Neural cell (in vitro differentiated cells): ENCODE data around the gene CCR7. TPM values are rescaled to one million over a fixed set of nuclear protein-coding genes. Genes with fewer than 3 reads are reported as not detected.
"Not testable (repeated sequence)": the region's sequence is repeated elsewhere in the genome, so short reads cannot be mapped to it uniquely, and the experiment has no call there.

ENCODE experiments used
- H2AFZ ChIP-seq: fragments of 200-600, 300-800 bp; sonication (generic), shearing (Covaris generic); 2 replicates; pipeline ENCODE4 v1.6.0; 2014; ENCODE audit warnings: low read depth, mild to moderate bottlenecking, antibody characterized with exemption, low read length, moderate library complexity
- H3F3A ChIP-seq: fragments of 200-600 bp; shearing (Covaris generic); 2 replicates; pipeline ENCODE4 v1.6.1; 2016; ENCODE audit warnings: mild to moderate bottlenecking, moderate library complexity, mixed read lengths, antibody characterized with exemption, low read length; ENCODE audit not compliant: insufficient read depth, poor library complexity, severe bottlenecking
- H3K27ac ChIP-seq: fragments of 200-600, 300-800 bp; sonication (generic), shearing (Covaris generic); 2 replicates; pipeline ENCODE4 v1.5.1; 2014; ENCODE audit warnings: mild to moderate bottlenecking, low read length, moderate library complexity
- H3K27me3 ChIP-seq: fragments of 300-800, 200-600 bp; sonication (generic), shearing (Covaris generic); 2 replicates; pipeline ENCODE4 v1.6.0; 2014; ENCODE audit warnings: mild to moderate bottlenecking, low read depth, low read length, moderate library complexity; ENCODE audit not compliant: insufficient read depth
- H3K36me3 ChIP-seq: fragments of 300-800, 200-600 bp; sonication (generic), shearing (Covaris generic); 2 replicates; pipeline ENCODE4 v1.5.1; 2014; ENCODE audit warnings: mild to moderate bottlenecking, antibody characterized with exemption, low read length, moderate library complexity; ENCODE audit not compliant: insufficient read depth
- H3K4me2 ChIP-seq: fragments of 300-800, 200-600 bp; sonication (generic), shearing (Covaris generic); 2 replicates; pipeline ENCODE4 v1.6.0; 2014; ENCODE audit warnings: mild to moderate bottlenecking, low read length
- H3K4me3 ChIP-seq: fragments of 300-800, 200-600 bp; sonication (generic), shearing (Covaris generic); 2 replicates; pipeline ENCODE4 v1.5.1; 2014; ENCODE audit warnings: mild to moderate bottlenecking, low read length, moderate library complexity
- H3K79me2 ChIP-seq: fragments of 200-600 bp; shearing (Covaris generic); replicated peaks from 2 replicates; pipeline ENCODE4 v1.6.0; 2014; ENCODE audit warnings: mild to moderate bottlenecking, low read length, moderate library complexity; ENCODE audit not compliant: insufficient read depth
- H3K9ac ChIP-seq: fragments of 300-800, 200-600 bp; sonication (generic), shearing (Covaris generic); 2 replicates; pipeline ENCODE4 v1.6.1; 2016; ENCODE audit warnings: mild to moderate bottlenecking, low read length, mixed read lengths
- H3K9me2 ChIP-seq: fragments of 200-600 bp; shearing (Covaris generic); 2 replicates; pipeline ENCODE4 v1.6.1; 2016; ENCODE audit warnings: mild to moderate bottlenecking, low read length, mixed read lengths; ENCODE audit not compliant: insufficient read depth
- H3K9me3 ChIP-seq: fragments of 200-600, 300-800 bp; sonication (generic), shearing (Covaris generic); 2 replicates; pipeline ENCODE4 v1.6.1; 2016; ENCODE audit warnings: mild to moderate bottlenecking, mixed run types, low read length, moderate library complexity, mixed read lengths
- H4K20me1 ChIP-seq: fragments of 200-600 bp; shearing (Covaris generic); 2 replicates; pipeline ENCODE4 v1.6.1; 2016; ENCODE audit warnings: mild to moderate bottlenecking, mixed run types; ENCODE audit not compliant: insufficient read depth
- EP300 ChIP-seq: fragments of 450-650 bp; conservative IDR thresholded peaks from 2 replicates; pipeline ENCODE4 v1.6.1; 2014; ENCODE audit warnings: antibody characterized with exemption, mild to moderate bottlenecking, moderate library complexity; ENCODE audit not compliant: poor library complexity, severe bottlenecking
- EZH2 ChIP-seq: fragments of 200-600, 300-800 bp; shearing (Covaris generic), sonication (generic); IDR thresholded peaks from 2 replicates; pipeline ENCODE4 v1.6.1; 2014; ENCODE audit warnings: antibody characterized with exemption, low read length, borderline replicate concordance, mild to moderate bottlenecking; ENCODE audit not compliant: insufficient read depth, poor library complexity, severe bottlenecking
- MXI1 ChIP-seq: fragments of 450-650 bp; conservative IDR thresholded peaks from 2 replicates; pipeline ENCODE4 v1.6.1; 2014; ENCODE audit warnings: antibody characterized with exemption, mild to moderate bottlenecking; ENCODE audit not compliant: poor library complexity, severe bottlenecking
- POLR2AphosphoS5 ChIP-seq: IDR thresholded peaks from 2 replicates; pipeline ENCODE4 v1.6.1; 2012
- RAD21 ChIP-seq: fragments of 450-650 bp; conservative IDR thresholded peaks from 2 replicates; pipeline ENCODE4 v1.6.1; 2014; ENCODE audit warnings: antibody characterized with exemption, mild to moderate bottlenecking, moderate library complexity
- SMC3 ChIP-seq: fragments of 450-650 bp; conservative IDR thresholded peaks from 2 replicates; pipeline ENCODE4 v1.6.1; 2014; ENCODE audit warnings: antibody characterized with exemption, mild to moderate bottlenecking, moderate library complexity; ENCODE audit not compliant: poor library complexity
- TAF1 ChIP-seq: IDR thresholded peaks from 2 replicates; pipeline ENCODE4 v1.6.1; 2012; ENCODE audit warnings: low read depth
- polyA plus RNA-seq: library from polyadenylated mRNA; depleted of rRNA; stranded (reverse); fragments of >200 nt; gene quantifications from 2 replicates; pipeline ENCODE4 v1.2.3, GENCODE V29; 2014
- TF ChIP-seq, protein P1 (sequence below): fragments of 450-650 bp; IDR thresholded peaks from 2 replicates; pipeline ENCODE4 v1.5.1; 2014; ENCODE audit warnings: antibody characterized with exemption, mild to moderate bottlenecking, moderate library complexity; ENCODE audit not compliant: poor library complexity, severe bottlenecking
- TF ChIP-seq, protein P2 (sequence below): IDR thresholded peaks from 2 replicates; pipeline ENCODE4 v1.6.1; 2012; ENCODE audit warnings: borderline replicate concordance

The CCR7 gene
- polyA plus RNA-seq, 1 donor from 2014 or later, result not detected

DNA sequence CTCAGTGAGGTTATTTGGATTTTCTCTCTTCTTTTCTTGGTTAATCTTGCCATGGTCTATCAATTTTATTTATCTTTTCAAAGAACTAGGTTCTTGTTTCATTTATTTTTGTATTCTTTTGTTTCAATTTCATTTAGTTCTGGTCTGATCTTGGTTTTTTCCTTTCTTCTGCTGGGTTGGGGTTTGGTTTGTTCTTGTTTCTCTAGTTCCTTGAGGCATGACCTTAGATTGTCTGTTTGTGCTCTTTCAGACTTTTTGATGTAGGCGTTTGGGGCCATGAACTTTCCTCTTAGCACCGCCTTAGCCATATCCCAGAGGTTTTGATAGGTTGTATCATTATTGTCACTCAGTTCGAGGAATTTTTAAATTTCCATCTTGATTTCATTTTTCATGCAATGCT lies 21.0 kb upstream of the CCR7 start:
- H3F3A ChIP-seq, H3K4me2 ChIP-seq, H4K20me1 ChIP-seq, H3K9ac ChIP-seq, H3K9me3 ChIP-seq, H3K79me2 ChIP-seq, H3K9me2 ChIP-seq, H3K4me3 ChIP-seq, H2AFZ ChIP-seq, H3K36me3 ChIP-seq, H3K27ac ChIP-seq, H3K27me3 ChIP-seq: not testable (repeated sequence)

DNA sequence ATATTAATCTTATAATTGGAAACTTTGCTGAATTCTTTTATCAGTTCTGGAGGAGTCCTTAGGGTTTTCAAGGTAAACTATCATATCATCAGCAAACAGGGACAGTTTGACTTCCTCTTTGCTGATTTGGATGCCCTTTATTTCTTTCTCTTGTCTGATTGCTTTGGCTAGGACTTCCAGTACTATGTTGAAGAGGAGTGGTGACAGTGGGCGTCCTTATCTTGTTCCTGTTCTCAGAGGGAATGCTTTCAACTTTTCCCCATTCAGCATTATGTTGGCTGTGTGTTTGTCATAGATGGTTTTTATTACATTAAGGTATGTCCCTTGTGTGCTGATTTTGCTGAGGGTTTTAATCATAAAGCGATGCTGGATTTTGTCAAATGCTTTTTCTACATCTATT lies 19.7 kb upstream of the CCR7 start:
- not testable (repeated sequence) for H3F3A ChIP-seq, H3K4me3 ChIP-seq, H2AFZ ChIP-seq, H3K27me3 ChIP-seq, H3K9me2 ChIP-seq, H3K9ac ChIP-seq, H3K4me2 ChIP-seq, H3K9me3 ChIP-seq, H4K20me1 ChIP-seq, H3K79me2 ChIP-seq, H3K27ac ChIP-seq, H3K36me3 ChIP-seq

DNA sequence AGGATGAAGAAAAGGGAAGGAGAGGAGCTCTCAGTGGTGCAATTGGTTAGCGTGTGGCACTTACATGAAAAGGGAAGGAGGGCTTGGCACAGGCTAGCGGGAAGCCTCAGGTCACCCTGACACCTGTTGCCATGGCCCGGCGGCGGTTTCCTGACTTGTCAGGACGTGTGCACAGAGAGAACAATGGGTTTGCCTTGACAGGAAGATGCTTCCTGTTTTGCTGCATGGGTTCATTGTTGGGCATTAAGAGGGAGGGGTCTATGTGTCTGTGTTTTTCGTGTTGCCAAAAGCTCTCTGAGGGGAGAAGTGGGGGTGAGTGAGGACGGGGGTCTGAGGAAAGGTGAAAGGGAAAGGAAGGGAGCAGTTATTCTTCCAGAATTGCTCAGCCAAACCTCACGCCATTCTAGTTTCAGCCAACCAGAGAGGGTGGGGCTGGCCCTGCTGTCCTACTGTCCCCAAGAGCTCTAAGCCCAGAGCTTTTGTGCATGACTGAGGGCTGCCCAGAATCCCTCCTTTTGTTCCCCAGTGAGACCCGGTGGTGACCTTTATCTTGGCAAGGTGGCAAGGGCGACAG lies 17.1 kb upstream of the CCR7 start:
- Histone ChIP-seq H3K4me2 (no peak overlapping the region), H3K36me3 (no peaks in the 10 kb centered on the region), H3F3A (no peaks in the 10 kb centered on the region), H3K9me3 (no peaks in the 10 kb centered on the region), H3K9ac (no peak overlapping the region), H2AFZ (no peak overlapping the region), H3K4me3 (no peak overlapping the region), H4K20me1 (no peaks in the 10 kb centered on the region), H3K27me3 (no peaks in the 10 kb centered on the region), H3K79me2 (no peaks in the 10 kb centered on the region), H3K27ac (no peak overlapping the region), H3K9me2 (no peaks in the 10 kb centered on the region)
- TF ChIP-seq SMC3 (no peak), MXI1 (no peak), EP300 (no peak), EZH2 (no peak), TAF1 (no peak), RAD21 (no peak), POLR2AphosphoS5 (no peak)
- TF ChIP-seq, protein P1, sequence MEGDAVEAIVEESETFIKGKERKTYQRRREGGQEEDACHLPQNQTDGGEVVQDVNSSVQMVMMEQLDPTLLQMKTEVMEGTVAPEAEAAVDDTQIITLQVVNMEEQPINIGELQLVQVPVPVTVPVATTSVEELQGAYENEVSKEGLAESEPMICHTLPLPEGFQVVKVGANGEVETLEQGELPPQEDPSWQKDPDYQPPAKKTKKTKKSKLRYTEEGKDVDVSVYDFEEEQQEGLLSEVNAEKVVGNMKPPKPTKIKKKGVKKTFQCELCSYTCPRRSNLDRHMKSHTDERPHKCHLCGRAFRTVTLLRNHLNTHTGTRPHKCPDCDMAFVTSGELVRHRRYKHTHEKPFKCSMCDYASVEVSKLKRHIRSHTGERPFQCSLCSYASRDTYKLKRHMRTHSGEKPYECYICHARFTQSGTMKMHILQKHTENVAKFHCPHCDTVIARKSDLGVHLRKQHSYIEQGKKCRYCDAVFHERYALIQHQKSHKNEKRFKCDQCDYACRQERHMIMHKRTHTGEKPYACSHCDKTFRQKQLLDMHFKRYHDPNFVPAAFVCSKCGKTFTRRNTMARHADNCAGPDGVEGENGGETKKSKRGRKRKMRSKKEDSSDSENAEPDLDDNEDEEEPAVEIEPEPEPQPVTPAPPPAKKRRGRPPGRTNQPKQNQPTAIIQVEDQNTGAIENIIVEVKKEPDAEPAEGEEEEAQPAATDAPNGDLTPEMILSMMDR, result no peak
- TF ChIP-seq, protein P2, sequence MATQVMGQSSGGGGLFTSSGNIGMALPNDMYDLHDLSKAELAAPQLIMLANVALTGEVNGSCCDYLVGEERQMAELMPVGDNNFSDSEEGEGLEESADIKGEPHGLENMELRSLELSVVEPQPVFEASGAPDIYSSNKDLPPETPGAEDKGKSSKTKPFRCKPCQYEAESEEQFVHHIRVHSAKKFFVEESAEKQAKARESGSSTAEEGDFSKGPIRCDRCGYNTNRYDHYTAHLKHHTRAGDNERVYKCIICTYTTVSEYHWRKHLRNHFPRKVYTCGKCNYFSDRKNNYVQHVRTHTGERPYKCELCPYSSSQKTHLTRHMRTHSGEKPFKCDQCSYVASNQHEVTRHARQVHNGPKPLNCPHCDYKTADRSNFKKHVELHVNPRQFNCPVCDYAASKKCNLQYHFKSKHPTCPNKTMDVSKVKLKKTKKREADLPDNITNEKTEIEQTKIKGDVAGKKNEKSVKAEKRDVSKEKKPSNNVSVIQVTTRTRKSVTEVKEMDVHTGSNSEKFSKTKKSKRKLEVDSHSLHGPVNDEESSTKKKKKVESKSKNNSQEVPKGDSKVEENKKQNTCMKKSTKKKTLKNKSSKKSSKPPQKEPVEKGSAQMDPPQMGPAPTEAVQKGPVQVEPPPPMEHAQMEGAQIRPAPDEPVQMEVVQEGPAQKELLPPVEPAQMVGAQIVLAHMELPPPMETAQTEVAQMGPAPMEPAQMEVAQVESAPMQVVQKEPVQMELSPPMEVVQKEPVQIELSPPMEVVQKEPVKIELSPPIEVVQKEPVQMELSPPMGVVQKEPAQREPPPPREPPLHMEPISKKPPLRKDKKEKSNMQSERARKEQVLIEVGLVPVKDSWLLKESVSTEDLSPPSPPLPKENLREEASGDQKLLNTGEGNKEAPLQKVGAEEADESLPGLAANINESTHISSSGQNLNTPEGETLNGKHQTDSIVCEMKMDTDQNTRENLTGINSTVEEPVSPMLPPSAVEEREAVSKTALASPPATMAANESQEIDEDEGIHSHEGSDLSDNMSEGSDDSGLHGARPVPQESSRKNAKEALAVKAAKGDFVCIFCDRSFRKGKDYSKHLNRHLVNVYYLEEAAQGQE, result no peak
